ENCODE measurements around the gene ADCY4.
"Not testable (repeated sequence)": the region's sequence is repeated elsewhere in the genome, so short reads cannot be mapped to it uniquely, and the experiment has no call there.

ADCY4 gene

GRCh38 chr14:24356208-24356607 is 21.3 kb upstream of the ADCY4 start:
- H3K27me3 ChIP-seq (replicated peaks; ENCODE audit: control insufficient read depth, insufficient read depth, low read length) = no peaks in the 10 kb centered on the region; the same call in 1 of the 2 replicates
- H3K4me3 ChIP-seq (replicated peaks; ENCODE audit: low read depth, low read length) = no peak overlapping the region
- no peak for TF ChIP-seq CTCF (IDR thresholded peaks at IDR 0.05; ENCODE audit: insufficient read depth, low read length, poor library complexity, severe bottlenecking)
- DNase-seq (ENCODE audit: extremely low read depth, insufficient read length) = no peak
- no peaks in the 10 kb centered on the region for H3K36me3 ChIP-seq (ENCODE audit: control insufficient read depth, insufficient read depth, low read length)

GRCh38 chr14:24355009-24355408 is 20.1 kb upstream of the ADCY4 start:
- Histone ChIP-seq H3K27me3 (replicated peaks; ENCODE audit: control insufficient read depth, insufficient read depth, low read length) (no peaks in the 10 kb centered on the region; the same call in 1 of the 2 replicates), H3K36me3 (ENCODE audit: control insufficient read depth, insufficient read depth, low read length) (no peaks in the 10 kb centered on the region), H3K4me3 (replicated peaks; ENCODE audit: low read depth, low read length) (no peak overlapping the region)
- DNase-seq (ENCODE audit: extremely low read depth, insufficient read length) = no peak
- no peak for TF ChIP-seq CTCF (IDR thresholded peaks at IDR 0.05; ENCODE audit: insufficient read depth, low read length, poor library complexity, severe bottlenecking)

GRCh38 chr14:24354482-24354825 is 19.6 kb upstream of the ADCY4 start:
- not testable (repeated sequence) for H3K36me3 ChIP-seq (ENCODE audit: control insufficient read depth, insufficient read depth, low read length); H3K4me3 ChIP-seq (replicated peaks; ENCODE audit: low read depth, low read length); H3K27me3 ChIP-seq (replicated peaks; ENCODE audit: control insufficient read depth, insufficient read depth, low read length); DNase-seq (ENCODE audit: extremely low read depth, insufficient read length)

- H3K36me3 ChIP-seq (ENCODE audit: control insufficient read depth, insufficient read depth, low read length) = no peaks in the 10 kb centered on the region
- TF ChIP-seq CTCF (IDR thresholded peaks at IDR 0.05; ENCODE audit: insufficient read depth, low read length, poor library complexity, severe bottlenecking) = no peak
- no peak overlapping the region for H3K4me3 ChIP-seq (replicated peaks; ENCODE audit: low read depth, low read length)
- H3K27me3 ChIP-seq (replicated peaks; ENCODE audit: control insufficient read depth, insufficient read depth, low read length) = no peaks in the 10 kb centered on the region; the same call in 1 of the 2 replicates
- no peak for DNase-seq (ENCODE audit: extremely low read depth, insufficient read length)
Measured at GRCh38 chr14:24353559-24354481, 18.9 kb upstream of the ADCY4 start.

- Histone ChIP-seq H3K27me3 (replicated peaks; ENCODE audit: control insufficient read depth, insufficient read depth, low read length) (no peaks in the 10 kb centered on the region; the same call in 1 of the 2 replicates), H3K4me3 (replicated peaks; ENCODE audit: low read depth, low read length) (no peak overlapping the region), H3K36me3 (ENCODE audit: control insufficient read depth, insufficient read depth, low read length) (no peaks in the 10 kb centered on the region)
- DNase-seq (ENCODE audit: extremely low read depth, insufficient read length) = no peak
- TF ChIP-seq CTCF (IDR thresholded peaks at IDR 0.05; ENCODE audit: insufficient read depth, low read length, poor library complexity, severe bottlenecking) = no peak
Measured at GRCh38 chr14:24351517-24351916, 16.6 kb upstream of the ADCY4 start.

- Histone ChIP-seq H3K4me3 (replicated peaks; ENCODE audit: low read depth, low read length) (no peak overlapping the region), H3K36me3 (ENCODE audit: control insufficient read depth, insufficient read depth, low read length) (no peaks in the 10 kb centered on the region), H3K27me3 (replicated peaks; ENCODE audit: control insufficient read depth, insufficient read depth, low read length) (no peaks in the 10 kb centered on the region; the same call in 1 of the 2 replicates)
- TF ChIP-seq CTCF (IDR thresholded peaks at IDR 0.05; ENCODE audit: insufficient read depth, low read length, poor library complexity, severe bottlenecking) = no peak
- DNase-seq (ENCODE audit: extremely low read depth, insufficient read length) = no peak
Measured at GRCh38 chr14:24349742-24350141, 14.9 kb upstream of the ADCY4 start.

Data from GM06990 (cell line).